ENCODE results near the gene ARHGAP9.

The ARHGAP9 gene

GRCh38 chr12:57487597-57488401, 8.1 kb upstream of the ARHGAP9 start, which contains the start of gene MARS1:
TSS of gene MARS1 (plus strand) at chr12:57488068. CDS start at chr12:57488091, 23 bp downstream.
- Histone ChIP-seq H3K9me3 (ENCODE audit: control insufficient read depth, low read length) (no peaks in the 10 kb centered on the region), H3K4me3 (ENCODE audit: low read length) (peak within 1 kb of the TSS; percentile 90), H3K36me3 (ENCODE audit: control insufficient read depth, insufficient read depth, low read length, severe bottlenecking) (peaks cover 37% of the 10 kb centered on the region), H3K4me1 (ENCODE audit: control insufficient read depth, insufficient read depth, low read length) (peaks cover 9% of the 10 kb centered on the region), H3K9ac (ENCODE audit: low read length) (peak within 1 kb of the TSS; percentile 91), H3K27me3 (replicated peaks; ENCODE audit: control insufficient read depth, insufficient read depth, low read length) (no peaks in the 10 kb centered on the region)
- DNase-seq (ENCODE audit: low read depth), result peak; percentile 99

DNA sequence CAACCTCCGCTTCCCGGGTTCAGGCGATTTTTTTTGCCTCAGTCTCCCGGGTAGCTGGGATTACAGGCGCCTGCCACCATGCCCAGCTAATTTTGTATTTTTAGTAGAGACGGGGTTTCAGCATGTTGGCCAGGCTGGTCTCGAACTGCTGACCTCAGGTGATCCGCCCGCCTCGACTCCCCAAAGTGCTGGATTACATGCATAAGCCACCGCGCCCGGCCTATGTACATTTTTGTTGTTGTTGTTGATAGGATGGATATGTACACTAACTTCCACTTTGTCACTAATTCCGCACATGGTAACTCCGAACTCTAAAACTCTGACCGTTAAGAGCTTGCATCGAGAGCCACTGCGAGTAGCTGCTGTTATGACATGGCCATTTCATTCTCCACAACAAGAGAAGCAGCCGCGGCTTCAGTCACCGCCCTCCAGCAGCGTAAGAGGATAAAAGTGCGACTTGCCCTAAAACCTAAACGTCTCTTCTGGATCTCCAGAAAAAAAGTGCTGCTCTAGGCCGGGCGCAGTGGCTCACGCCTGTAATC, 7.5 kb upstream of the ARHGAP9 start:
- Histone ChIP-seq H3K4me3 (ENCODE audit: low read length) (peak overlapping the region; percentile 90), H3K27me3 (replicated peaks; ENCODE audit: control insufficient read depth, insufficient read depth, low read length) (no peaks in the 10 kb centered on the region), H3K9me3 (ENCODE audit: control insufficient read depth, low read length) (no peaks in the 10 kb centered on the region), H3K36me3 (ENCODE audit: control insufficient read depth, insufficient read depth, low read length, severe bottlenecking) (peaks cover 31% of the 10 kb centered on the region), H3K9ac (ENCODE audit: low read length) (peak overlapping the region; percentile 91), H3K4me1 (ENCODE audit: control insufficient read depth, insufficient read depth, low read length) (peaks cover 9% of the 10 kb centered on the region)
- no peak for DNase-seq (ENCODE audit: low read depth)

GRCh38 chr12:57485695-57486094, 6.0 kb upstream of the ARHGAP9 start:
- peaks cover 17% of the 10 kb centered on the region for H3K36me3 ChIP-seq (ENCODE audit: control insufficient read depth, insufficient read depth, low read length, severe bottlenecking)
- H3K9ac ChIP-seq (ENCODE audit: low read length), result no peak overlapping the region
- H3K9me3 ChIP-seq (ENCODE audit: control insufficient read depth, low read length), result no peaks in the 10 kb centered on the region
- no peak for DNase-seq (ENCODE audit: low read depth)
- no peak overlapping the region for H3K4me3 ChIP-seq (ENCODE audit: low read length)
- H3K27me3 ChIP-seq (replicated peaks; ENCODE audit: control insufficient read depth, insufficient read depth, low read length), result peaks cover 9% of the 10 kb centered on the region
- H3K4me1 ChIP-seq (ENCODE audit: control insufficient read depth, insufficient read depth, low read length), result peaks cover 9% of the 10 kb centered on the region

GRCh38 chr12:57483466-57483865, 3.8 kb upstream of the ARHGAP9 start:
- Histone ChIP-seq H3K27me3 (replicated peaks; ENCODE audit: control insufficient read depth, insufficient read depth, low read length) (peaks cover 30% of the 10 kb centered on the region), H3K4me3 (ENCODE audit: low read length) (no peak overlapping the region), H3K9ac (ENCODE audit: low read length) (no peak overlapping the region), H3K36me3 (ENCODE audit: control insufficient read depth, insufficient read depth, low read length, severe bottlenecking) (no peaks in the 10 kb centered on the region), H3K9me3 (ENCODE audit: control insufficient read depth, low read length) (no peaks in the 10 kb centered on the region), H3K4me1 (ENCODE audit: control insufficient read depth, insufficient read depth, low read length) (no peaks in the 10 kb centered on the region)
- peak; percentile 58 for DNase-seq (ENCODE audit: low read depth)

DNA sequence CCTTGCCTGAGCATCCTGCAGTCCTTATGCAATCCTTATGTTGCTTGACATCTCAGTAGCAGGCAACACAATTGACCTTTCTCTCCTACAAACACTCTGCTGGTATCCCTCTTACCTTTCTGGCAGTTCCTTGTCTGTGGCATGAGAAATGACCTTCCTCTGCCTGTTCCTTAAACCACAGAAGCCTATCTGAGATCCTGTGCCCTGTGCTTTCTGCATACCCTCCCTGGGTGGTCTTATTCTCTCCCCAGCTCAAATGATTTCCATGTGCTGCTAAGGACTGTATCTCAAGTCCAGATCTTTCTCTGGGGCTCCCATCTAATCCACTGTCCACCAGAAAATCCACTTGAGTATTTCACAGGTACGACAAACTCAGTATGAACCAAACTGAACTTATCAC, 2.0 kb upstream of the ARHGAP9 start:
- no peaks in the 10 kb centered on the region for H3K36me3 ChIP-seq (ENCODE audit: control insufficient read depth, insufficient read depth, low read length, severe bottlenecking)
- no peaks in the 10 kb centered on the region for H3K4me1 ChIP-seq (ENCODE audit: control insufficient read depth, insufficient read depth, low read length)
- H3K4me3 ChIP-seq (ENCODE audit: low read length), result no peak overlapping the region
- H3K9me3 ChIP-seq (ENCODE audit: control insufficient read depth, low read length), result no peaks in the 10 kb centered on the region
- peaks cover 43% of the 10 kb centered on the region for H3K27me3 ChIP-seq (replicated peaks; ENCODE audit: control insufficient read depth, insufficient read depth, low read length)
- H3K9ac ChIP-seq (ENCODE audit: low read length), result no peak overlapping the region
- no peak for DNase-seq (ENCODE audit: low read depth)

- no peaks in the 10 kb centered on the region for H3K9me3 ChIP-seq (ENCODE audit: control insufficient read depth, low read length)
- H3K9ac ChIP-seq (ENCODE audit: low read length), result no peak overlapping the region
- H3K27me3 ChIP-seq (replicated peaks; ENCODE audit: control insufficient read depth, insufficient read depth, low read length), result peaks cover 69% of the 10 kb centered on the region
- H3K4me1 ChIP-seq (ENCODE audit: control insufficient read depth, insufficient read depth, low read length), result peaks cover 10% of the 10 kb centered on the region
- H3K4me3 ChIP-seq (ENCODE audit: low read length), result no peak overlapping the region
- no peak for DNase-seq (ENCODE audit: low read depth)
- H3K36me3 ChIP-seq (ENCODE audit: control insufficient read depth, insufficient read depth, low read length, severe bottlenecking), result no peaks in the 10 kb centered on the region
These were observed 657 bp downstream of the ARHGAP9 start for GRCh38 chr12:57479043-57479375.

DNA sequence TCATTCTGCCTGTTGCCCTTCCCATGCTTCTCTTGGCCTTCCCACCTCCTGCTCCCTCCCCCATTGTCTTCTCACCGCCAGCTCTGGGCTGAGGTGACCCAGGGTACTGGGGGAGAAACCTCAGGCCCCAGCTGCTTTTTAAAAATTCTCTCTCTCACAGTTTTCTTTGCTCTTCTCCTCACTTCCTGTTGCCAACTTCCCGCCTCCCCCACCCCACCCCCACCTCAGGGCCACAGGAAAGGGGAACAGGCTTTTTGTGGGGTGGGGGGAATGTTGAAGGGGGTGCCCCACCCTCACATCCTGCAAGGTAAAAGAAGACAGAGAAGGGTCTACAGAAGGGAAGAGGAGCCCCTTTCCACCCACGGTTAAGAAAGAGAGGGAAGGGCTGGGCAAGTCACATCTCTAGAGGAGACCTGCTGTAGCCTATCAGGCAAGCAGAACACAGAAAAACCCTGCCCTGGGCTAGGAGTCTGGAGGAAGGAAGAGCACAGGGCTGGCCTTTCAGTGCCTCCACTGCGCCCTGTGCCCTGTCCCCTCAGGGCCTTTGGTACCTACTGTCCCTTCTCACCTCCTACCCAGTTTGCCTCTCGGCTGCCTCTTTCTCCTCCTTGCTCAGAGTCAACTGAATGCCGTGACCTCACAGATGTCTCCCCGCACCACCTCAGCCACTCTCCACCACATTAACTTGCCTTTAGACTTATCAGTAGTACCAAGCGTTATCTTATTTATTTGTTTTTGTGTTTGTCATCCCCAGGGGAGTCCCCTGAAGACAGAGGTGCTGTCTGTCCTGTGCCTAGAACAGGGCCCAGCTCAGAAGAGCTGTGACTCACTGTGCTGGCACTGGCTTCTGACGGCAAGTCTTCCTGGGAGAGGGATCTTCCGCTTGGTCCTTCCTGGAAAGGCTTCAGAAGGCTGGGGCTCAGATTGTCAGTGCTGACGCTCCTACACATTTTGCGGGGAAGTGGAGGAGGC, 1.7 kb downstream of the ARHGAP9 start:
- H3K27me3 ChIP-seq (replicated peaks; ENCODE audit: control insufficient read depth, insufficient read depth, low read length), result peaks cover 78% of the 10 kb centered on the region
- H3K36me3 ChIP-seq (ENCODE audit: control insufficient read depth, insufficient read depth, low read length, severe bottlenecking), result no peaks in the 10 kb centered on the region
- no peak for DNase-seq (ENCODE audit: low read depth)
- no peak overlapping the region for H3K4me3 ChIP-seq (ENCODE audit: low read length)
- no peaks in the 10 kb centered on the region for H3K9me3 ChIP-seq (ENCODE audit: control insufficient read depth, low read length)
- peaks cover 10% of the 10 kb centered on the region for H3K4me1 ChIP-seq (ENCODE audit: control insufficient read depth, insufficient read depth, low read length)
- H3K9ac ChIP-seq (ENCODE audit: low read length), result no peak overlapping the region

DNA sequence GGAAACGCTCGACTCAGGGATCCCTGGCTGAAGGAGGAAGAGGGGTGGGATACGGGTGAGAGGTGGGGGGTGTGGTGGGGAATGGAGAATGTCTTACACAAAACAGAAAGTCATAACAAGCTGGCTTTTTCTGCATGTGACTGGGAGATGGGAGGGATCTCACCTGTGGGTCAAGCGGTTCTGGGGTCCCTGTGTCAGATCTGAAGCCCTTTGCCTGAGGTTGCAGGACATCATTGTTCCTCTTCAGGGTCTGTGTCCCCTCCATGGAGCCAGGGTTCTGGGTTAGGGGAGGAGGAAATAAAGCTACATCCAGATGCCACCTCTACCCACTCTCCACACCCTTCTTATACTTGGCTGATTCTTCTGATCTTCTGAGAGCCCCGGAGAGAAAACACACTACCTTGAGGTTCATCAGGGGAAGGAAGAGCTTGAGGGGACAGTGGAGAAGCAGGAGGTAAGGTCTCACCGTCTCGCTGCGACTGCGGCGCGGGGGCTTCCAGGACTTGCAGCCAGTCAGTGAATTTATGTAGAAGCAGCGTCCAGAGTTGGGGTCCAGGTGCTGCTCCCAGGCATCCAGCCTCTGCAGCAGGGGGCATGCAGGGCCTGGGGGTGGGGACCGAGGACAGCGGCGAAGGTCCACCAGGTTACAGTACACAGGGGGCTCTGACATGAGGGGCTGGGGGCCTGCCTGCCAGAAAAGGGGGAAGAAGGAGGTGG, 2.5 kb downstream of the ARHGAP9 start:
- Histone ChIP-seq H3K4me1 (ENCODE audit: control insufficient read depth, insufficient read depth, low read length) (peaks cover 10% of the 10 kb centered on the region), H3K27me3 (replicated peaks; ENCODE audit: control insufficient read depth, insufficient read depth, low read length) (peaks cover 87% of the 10 kb centered on the region), H3K9ac (ENCODE audit: low read length) (no peak overlapping the region), H3K36me3 (ENCODE audit: control insufficient read depth, insufficient read depth, low read length, severe bottlenecking) (no peaks in the 10 kb centered on the region), H3K9me3 (ENCODE audit: control insufficient read depth, low read length) (no peaks in the 10 kb centered on the region), H3K4me3 (ENCODE audit: low read length) (no peak overlapping the region)
- no peak for DNase-seq (ENCODE audit: low read depth)

- Histone ChIP-seq H3K9ac (ENCODE audit: low read length) (no peak overlapping the region), H3K27me3 (replicated peaks; ENCODE audit: control insufficient read depth, insufficient read depth, low read length) (peaks cover 87% of the 10 kb centered on the region), H3K9me3 (ENCODE audit: control insufficient read depth, low read length) (no peaks in the 10 kb centered on the region), H3K36me3 (ENCODE audit: control insufficient read depth, insufficient read depth, low read length, severe bottlenecking) (no peaks in the 10 kb centered on the region), H3K4me1 (ENCODE audit: control insufficient read depth, insufficient read depth, low read length) (peaks cover 10% of the 10 kb centered on the region), H3K4me3 (ENCODE audit: low read length) (peak overlapping the region; percentile 24)
- no peak for DNase-seq (ENCODE audit: low read depth)
These were observed 3.3 kb downstream of the ARHGAP9 start for GRCh38 chr12:57476162-57476992.
